Measurements from ENCODE around the gene DDX20. TPM values are rescaled to one million over a fixed set of nuclear protein-coding genes. Genes with fewer than 3 reads are reported as not detected.

DDX20 gene
- polyA plus RNA-seq, 1 experiment: 12.3 TPM

DNA sequence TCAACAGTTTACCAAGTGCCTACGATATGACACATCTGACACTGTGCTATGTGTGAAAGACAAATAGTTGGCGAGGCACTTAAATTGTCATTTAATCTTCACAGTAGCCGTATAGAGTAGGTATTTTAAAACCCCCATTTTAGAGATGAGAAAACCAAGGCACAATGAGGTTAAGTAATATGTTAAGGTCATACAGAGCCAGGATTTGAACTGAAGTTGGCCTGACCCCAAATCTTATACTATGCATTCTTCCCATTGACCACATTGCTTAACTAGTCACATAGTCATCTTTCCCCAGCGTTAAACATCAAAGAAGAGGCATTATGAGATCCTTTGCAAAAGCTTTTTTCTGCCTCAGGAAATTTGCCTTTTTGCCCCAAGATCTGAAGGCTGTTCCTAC, 20.4 kb upstream of the DDX20 start:
- ChIA-PET CTCF (interaction anchor here (2.8 to 10.1 kb wide), 2 partner anchors 12 to 21 kb away, joined by 9 to 80 read pairs; no protein-coding TSS in a partner anchor), POLR2A (no interaction called here)
- H3K9me3 ChIP-seq (ENCODE audit: control insufficient read depth, insufficient read depth, low read length): no peaks in the 10 kb centered on the region
- no peak for DNase-seq (ENCODE audit: low read depth, low spot score)
- TF ChIP-seq, protein P1, sequence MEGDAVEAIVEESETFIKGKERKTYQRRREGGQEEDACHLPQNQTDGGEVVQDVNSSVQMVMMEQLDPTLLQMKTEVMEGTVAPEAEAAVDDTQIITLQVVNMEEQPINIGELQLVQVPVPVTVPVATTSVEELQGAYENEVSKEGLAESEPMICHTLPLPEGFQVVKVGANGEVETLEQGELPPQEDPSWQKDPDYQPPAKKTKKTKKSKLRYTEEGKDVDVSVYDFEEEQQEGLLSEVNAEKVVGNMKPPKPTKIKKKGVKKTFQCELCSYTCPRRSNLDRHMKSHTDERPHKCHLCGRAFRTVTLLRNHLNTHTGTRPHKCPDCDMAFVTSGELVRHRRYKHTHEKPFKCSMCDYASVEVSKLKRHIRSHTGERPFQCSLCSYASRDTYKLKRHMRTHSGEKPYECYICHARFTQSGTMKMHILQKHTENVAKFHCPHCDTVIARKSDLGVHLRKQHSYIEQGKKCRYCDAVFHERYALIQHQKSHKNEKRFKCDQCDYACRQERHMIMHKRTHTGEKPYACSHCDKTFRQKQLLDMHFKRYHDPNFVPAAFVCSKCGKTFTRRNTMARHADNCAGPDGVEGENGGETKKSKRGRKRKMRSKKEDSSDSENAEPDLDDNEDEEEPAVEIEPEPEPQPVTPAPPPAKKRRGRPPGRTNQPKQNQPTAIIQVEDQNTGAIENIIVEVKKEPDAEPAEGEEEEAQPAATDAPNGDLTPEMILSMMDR (IDR thresholded peaks at IDR 0.05; ENCODE audit: low read depth, low read length): no peak
- H3K27ac ChIP-seq (ENCODE audit: low read depth, low read length): peak overlapping the region; percentile 57
- H3K27me3 ChIP-seq (ENCODE audit: control insufficient read depth, insufficient read depth, low read length): no peaks in the 10 kb centered on the region
- H3K4me3 ChIP-seq (ENCODE audit: low read depth, low read length): no peak overlapping the region

DNA sequence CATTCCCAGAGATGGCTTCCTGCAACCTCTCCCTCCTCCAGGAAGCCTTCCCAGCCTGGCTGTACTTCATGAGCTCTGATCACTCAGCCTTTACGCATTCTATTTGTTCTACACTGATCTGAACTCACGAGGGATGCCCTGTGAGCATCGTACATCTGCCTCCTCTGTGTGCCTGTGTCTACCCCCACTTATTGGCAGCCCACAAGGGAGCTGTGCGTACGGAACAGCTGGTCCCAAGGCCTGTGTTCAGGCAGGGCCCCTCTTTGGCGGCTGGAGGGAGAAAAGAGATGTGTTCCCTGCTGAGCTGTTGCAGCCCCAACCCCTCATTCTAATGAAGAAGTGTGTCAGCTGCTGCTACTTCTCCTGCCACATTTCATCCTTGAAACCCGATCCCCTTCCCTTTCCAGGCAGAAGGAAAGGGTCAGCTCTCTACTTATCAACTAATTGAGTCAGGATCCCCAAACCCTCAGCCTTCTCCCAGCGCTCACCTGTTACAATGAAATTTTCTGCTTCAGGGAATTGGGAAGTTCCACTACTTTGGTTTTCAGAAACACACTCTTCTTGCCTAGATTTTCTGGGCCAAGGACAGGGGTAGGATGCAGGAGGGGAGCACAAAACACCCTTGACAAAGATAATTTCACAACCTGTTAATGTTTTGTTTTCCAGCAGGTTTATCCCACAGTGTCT, 19.7 kb upstream of the DDX20 start:
- no peaks in the 10 kb centered on the region for H3K9me3 ChIP-seq (ENCODE audit: control insufficient read depth, insufficient read depth, low read length)
- TF ChIP-seq, protein P1 (IDR thresholded peaks at IDR 0.05; ENCODE audit: low read depth, low read length): no peak
- CTCF ChIA-PET: interaction anchor here (1.0 to 10.1 kb wide), 6 partner anchors 12 to 513 kb away, joined by 3 to 80 read pairs (median 8); no protein-coding TSS in a partner anchor
- POLR2A ChIA-PET: interaction anchor here (0.7 to 1.2 kb wide), 2 partner anchors 14 to 273 kb away, joined by 3 to 5 read pairs; no protein-coding TSS in a partner anchor
- no peaks in the 10 kb centered on the region for H3K27me3 ChIP-seq (ENCODE audit: control insufficient read depth, insufficient read depth, low read length)
- no peak overlapping the region for H3K4me3 ChIP-seq (ENCODE audit: low read depth, low read length)
- DNase-seq (ENCODE audit: low read depth, low spot score): no peak
- H3K27ac ChIP-seq (ENCODE audit: low read depth, low read length): peak overlapping the region; percentile 57

DNA sequence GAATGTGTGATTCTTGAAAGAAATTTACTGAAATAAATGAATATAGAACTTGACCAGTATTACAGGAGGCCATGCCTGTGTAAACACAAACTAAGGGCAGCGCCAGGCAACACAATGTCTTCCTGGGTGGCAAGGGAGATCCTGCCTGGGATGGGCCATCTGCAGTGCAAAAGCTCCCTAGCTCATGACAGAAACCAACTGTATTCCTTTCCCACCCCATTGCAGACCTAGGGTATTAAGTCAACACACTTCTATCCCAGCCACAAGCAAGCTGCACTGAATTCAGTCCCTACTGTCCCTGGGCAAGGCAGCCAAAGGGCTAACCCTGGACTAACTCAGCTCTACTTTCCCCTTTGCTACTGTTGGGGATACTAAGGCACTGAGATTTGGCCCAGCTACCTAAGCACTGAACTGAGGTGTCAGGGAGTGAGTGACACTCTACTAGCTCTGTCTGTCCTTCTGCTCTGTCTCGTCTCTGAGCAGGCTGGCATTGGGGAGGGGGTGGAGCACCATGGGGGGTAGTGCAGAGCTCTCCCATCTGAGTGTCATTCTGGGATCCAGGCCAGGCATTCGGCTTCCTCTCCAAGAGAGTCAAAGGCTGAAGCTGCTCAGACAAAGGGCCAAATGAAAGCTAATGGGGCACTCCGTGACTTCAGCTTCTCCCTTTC, 19.0 kb upstream of the DDX20 start:
- Histone ChIP-seq H3K27me3 (ENCODE audit: control insufficient read depth, insufficient read depth, low read length) (no peaks in the 10 kb centered on the region), H3K4me3 (ENCODE audit: low read depth, low read length) (no peak overlapping the region), H3K27ac (ENCODE audit: low read depth, low read length) (peak overlapping the region; percentile 39), H3K9me3 (ENCODE audit: control insufficient read depth, insufficient read depth, low read length) (no peaks in the 10 kb centered on the region)
- DNase-seq (ENCODE audit: low read depth, low spot score): no peak
- ChIA-PET POLR2A (interaction anchor here (0.7 to 1.2 kb wide), 3 partner anchors 15 to 274 kb away, joined by 3 to 5 read pairs (median 3); no protein-coding TSS in a partner anchor), CTCF (interaction anchor here (0.6 to 10.1 kb wide), 8 partner anchors 11 to 514 kb away, joined by 3 to 80 read pairs (median 7); no protein-coding TSS in a partner anchor)
- TF ChIP-seq, protein P1 (IDR thresholded peaks at IDR 0.05; ENCODE audit: low read depth, low read length): no peak

DNA sequence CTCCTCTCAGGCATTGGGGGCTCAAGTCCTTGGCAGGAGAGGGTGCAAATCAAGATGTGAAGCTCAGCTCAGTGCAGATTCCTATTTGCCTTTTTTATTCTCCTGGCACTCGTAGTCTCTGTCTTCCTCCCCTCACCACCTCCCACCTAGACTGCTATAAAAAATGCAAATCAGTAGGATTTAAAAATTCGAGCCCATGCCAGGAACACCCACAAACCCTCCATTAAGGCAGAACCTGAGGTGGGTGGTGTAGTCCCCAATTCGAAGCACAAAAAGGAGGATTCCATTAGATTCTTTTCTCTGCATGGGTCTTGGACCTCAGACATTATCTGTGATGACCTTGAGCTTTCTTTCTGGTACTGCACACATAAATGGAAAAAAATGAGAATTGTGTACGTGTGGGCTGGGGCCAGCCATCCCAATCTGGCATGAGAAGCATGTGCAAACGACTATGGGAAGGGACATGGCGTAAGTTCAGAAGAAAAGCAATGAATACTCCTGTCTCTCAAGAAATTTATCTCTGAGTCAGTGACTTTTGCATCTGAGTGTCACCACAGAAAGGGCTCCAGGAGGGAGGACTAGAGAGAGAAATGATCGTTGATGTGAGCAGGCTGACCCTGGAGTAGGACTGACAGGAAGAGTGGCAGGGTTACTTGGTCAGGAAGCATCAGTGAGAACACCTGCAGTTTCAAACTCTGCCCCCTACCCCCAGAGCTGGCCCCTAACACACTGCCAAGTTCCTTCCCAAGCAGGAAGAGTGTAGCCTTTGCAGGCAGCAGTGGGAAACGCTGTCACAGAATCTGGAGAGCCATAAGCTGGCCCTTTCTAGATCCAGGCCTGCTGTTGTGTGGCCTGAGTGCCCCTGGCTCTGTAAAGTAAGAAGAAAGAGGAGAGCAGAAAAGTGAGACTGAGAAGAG, 18.2 kb upstream of the DDX20 start:
- ChIA-PET POLR2A (interaction anchor here (0.7 to 1.2 kb wide), 2 partner anchors 16 to 18 kb away, joined by 3 to 5 read pairs; no protein-coding TSS in a partner anchor), CTCF (interaction anchor here (0.6 to 10.1 kb wide), 10 partner anchors 10 to 256 kb away, joined by 3 to 80 read pairs (median 7); no protein-coding TSS in a partner anchor)
- Histone ChIP-seq H3K27me3 (ENCODE audit: control insufficient read depth, insufficient read depth, low read length) (no peaks in the 10 kb centered on the region), H3K9me3 (ENCODE audit: control insufficient read depth, insufficient read depth, low read length) (no peaks in the 10 kb centered on the region), H3K27ac (ENCODE audit: low read depth, low read length) (no peak overlapping the region), H3K4me3 (ENCODE audit: low read depth, low read length) (peak overlapping the region; percentile 33; the same call in 1 of the 2 replicates)
- TF ChIP-seq, protein P1 (IDR thresholded peaks at IDR 0.05; ENCODE audit: low read depth, low read length): no peak
- no peak for DNase-seq (ENCODE audit: low read depth, low spot score)
